ENCODE measurements around the gene TIGD1. TPM values are rescaled to one million over a fixed set of nuclear protein-coding genes. Genes with fewer than 3 reads are reported as not detected.

TIGD1 gene
- total and polyA plus RNA-seq, 8 donors = 3.7 to 12.4 (median 10.9) TPM

GRCh38 chr2:232523682-232524597 lies 26.4 kb downstream of the TIGD1 start:
- ATAC-seq (peak; percentile 22), DNase-seq (peak in 2 of 4 donors; percentile 30 to 80)
- TF ChIP-seq, protein P1, sequence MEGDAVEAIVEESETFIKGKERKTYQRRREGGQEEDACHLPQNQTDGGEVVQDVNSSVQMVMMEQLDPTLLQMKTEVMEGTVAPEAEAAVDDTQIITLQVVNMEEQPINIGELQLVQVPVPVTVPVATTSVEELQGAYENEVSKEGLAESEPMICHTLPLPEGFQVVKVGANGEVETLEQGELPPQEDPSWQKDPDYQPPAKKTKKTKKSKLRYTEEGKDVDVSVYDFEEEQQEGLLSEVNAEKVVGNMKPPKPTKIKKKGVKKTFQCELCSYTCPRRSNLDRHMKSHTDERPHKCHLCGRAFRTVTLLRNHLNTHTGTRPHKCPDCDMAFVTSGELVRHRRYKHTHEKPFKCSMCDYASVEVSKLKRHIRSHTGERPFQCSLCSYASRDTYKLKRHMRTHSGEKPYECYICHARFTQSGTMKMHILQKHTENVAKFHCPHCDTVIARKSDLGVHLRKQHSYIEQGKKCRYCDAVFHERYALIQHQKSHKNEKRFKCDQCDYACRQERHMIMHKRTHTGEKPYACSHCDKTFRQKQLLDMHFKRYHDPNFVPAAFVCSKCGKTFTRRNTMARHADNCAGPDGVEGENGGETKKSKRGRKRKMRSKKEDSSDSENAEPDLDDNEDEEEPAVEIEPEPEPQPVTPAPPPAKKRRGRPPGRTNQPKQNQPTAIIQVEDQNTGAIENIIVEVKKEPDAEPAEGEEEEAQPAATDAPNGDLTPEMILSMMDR (IDR thresholded peaks at IDR 0.05) = no peak
- Histone ChIP-seq H3K4me3 (peak overlapping the region in 1 of 2 donors; percentile 5), H3K27ac (no peak overlapping the region), H3K36me3 (no peaks in the 10 kb centered on the region), H3K9me3 (no peaks in the 10 kb centered on the region), H3K4me1 (peaks cover 12 to 28% of the 10 kb centered on the region in 2 donors), H3K27me3 (peaks cover 45 to 95% of the 10 kb centered on the region in 2 donors)
- intact Hi-C loops (cut with DNase I) = loop anchor here in 1 of 2 donors (5.0 to 10.0 kb wide), 2 partner anchors 72 to 619 kb away; no protein-coding TSS in a partner anchor

DNA sequence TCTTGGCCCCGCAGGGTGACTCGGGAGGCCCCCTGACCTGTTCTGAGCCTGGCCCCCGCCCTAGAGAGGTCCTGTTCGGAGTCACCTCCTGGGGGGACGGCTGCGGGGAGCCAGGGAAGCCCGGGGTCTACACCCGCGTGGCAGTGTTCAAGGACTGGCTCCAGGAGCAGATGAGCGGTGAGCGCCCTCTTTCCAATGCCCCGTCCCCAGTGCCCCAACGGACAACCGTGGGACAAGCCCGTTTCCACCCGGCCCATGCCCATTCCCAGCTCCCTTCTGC lies 27.0 kb downstream of the TIGD1 start:
- H3K27ac ChIP-seq = no peak overlapping the region
- no peak for ATAC-seq
- H3K4me1 ChIP-seq = peaks cover 12 to 28% of the 10 kb centered on the region in 2 donors
- TF ChIP-seq, protein P1 (IDR thresholded peaks at IDR 0.05) = no peak
- H3K4me3 ChIP-seq = no peak overlapping the region
- no peaks in the 10 kb centered on the region for H3K36me3 ChIP-seq
- no peaks in the 10 kb centered on the region for H3K9me3 ChIP-seq
- peaks cover 45 to 97% of the 10 kb centered on the region in 2 donors for H3K27me3 ChIP-seq
- intact Hi-C loops (cut with DNase I) = loop anchor here in 1 of 2 donors (5.0 to 10.0 kb wide), 2 partner anchors 71 to 619 kb away; no protein-coding TSS in a partner anchor
- no peak for DNase-seq

DNA sequence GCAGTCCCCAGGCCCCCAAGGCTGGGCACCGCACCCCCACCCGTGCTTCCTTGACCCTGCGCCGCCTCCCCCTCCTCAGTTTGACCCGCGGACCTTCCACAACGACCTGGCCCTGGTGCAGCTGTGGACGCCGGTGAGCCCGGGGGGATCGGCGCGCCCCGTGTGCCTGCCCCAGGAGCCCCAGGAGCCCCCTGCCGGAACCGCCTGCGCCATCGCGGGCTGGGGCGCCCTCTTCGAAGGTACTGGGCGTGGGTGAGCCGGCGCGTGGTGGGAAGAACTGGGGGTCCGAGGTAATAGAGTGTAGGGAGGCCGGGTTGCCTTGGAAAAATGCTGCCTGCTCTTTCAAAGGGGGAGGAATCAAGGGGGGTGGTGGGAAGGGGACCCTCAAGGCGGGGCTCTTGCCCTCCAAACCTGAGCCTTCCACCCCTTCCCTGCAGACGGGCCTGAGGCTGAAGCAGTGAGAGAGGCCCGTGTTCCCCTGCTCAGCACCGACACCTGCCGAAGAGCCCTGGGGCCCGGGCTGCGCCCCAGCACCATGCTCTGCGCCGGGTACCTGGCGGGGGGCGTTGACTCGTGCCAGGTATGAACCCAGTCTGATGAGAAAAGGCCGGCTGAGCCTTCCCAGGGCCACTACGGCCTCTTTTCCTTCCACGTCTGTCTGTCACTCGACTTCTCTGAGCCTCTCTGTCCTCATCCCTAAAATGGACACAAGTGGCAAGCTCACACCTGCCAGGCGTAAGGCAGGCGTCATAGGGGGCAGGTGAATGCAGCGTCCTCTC lies 27.5 kb downstream of the TIGD1 start:
- Histone ChIP-seq H3K9me3 (no peaks in the 10 kb centered on the region), H3K4me1 (peaks cover 12 to 28% of the 10 kb centered on the region in 2 donors), H3K27ac (no peak overlapping the region), H3K36me3 (no peaks in the 10 kb centered on the region), H3K4me3 (no peak overlapping the region), H3K27me3 (peaks cover 45 to 92% of the 10 kb centered on the region in 2 donors)
- TF ChIP-seq, protein P1 (IDR thresholded peaks at IDR 0.05) = no peak
- no peak for DNase-seq
- no peak for ATAC-seq
- intact Hi-C loops (cut with DNase I) = loop anchor here in 1 of 2 donors (5.0 to 10.0 kb wide), 2 partner anchors 71 to 618 kb away; no protein-coding TSS in a partner anchor

DNA sequence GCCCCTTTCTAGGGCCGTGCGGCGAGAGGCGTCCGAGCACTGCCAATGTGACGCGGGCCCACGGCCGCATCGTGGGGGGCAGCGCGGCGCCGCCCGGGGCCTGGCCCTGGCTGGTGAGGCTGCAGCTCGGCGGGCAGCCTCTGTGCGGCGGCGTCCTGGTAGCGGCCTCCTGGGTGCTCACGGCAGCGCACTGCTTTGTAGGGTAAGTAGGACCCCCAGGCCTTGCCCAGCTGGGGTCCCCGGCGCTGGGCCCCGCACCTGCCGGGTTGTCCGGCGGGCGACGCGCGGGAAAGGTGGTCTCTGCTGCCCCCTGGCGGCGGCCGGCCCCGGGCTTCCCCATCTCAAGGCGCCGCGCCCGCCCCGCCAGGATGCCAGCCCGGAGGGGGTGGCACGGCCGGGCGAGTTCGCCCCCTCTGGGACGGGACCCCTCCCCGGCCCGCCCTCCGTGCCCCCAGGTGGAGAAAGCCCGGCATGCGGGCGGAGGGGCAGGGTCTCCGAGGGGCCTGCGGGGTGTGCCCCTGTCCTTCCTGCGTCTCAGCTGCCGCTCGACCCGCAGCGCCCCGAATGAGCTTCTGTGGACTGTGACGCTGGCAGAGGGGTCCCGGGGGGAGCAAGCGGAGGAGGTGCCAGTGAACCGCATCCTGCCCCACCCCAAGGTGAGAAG lies 28.3 kb downstream of the TIGD1 start:
- DNase-seq (peak in 2 of 4 donors; percentile 50 to 93), ATAC-seq (peak; percentile 81)
- Histone ChIP-seq H3K36me3 (no peaks in the 10 kb centered on the region), H3K4me3 (no peak overlapping the region), H3K27ac (no peak overlapping the region), H3K27me3 (peaks cover 45 to 85% of the 10 kb centered on the region in 2 donors), H3K9me3 (no peaks in the 10 kb centered on the region), H3K4me1 (peaks cover 12 to 28% of the 10 kb centered on the region in 2 donors)
- TF ChIP-seq, protein P1 (IDR thresholded peaks at IDR 0.05) = peak; percentile 87 to 95
- intact Hi-C loops (cut with DNase I) = loop anchor here in 1 of 2 donors (5.0 to 10.0 kb wide), 2 partner anchors 70 to 617 kb away; no protein-coding TSS in a partner anchor

All from left lung (tissue), 10 donors.